GM18858 (cell line): ENCODE measurements around the gene BTBD2.

ENCODE experiments used
- ATAC-seq: cut with Tn5 transposase; IDR thresholded peaks from one replicate; pipeline ENCODE4 v1.9.1; 2021; ENCODE audit not compliant: unreplicated experiment

Gene BTBD2

GRCh38 chr19:1987197-1988187 is 28.0 kb downstream of the BTBD2 start:
- no peak for ATAC-seq

GRCh38 chr19:1986357-1987162 is 29.0 kb downstream of the BTBD2 start:
- no peak for ATAC-seq

GRCh38 chr19:1985588-1986356 is 29.7 kb downstream of the BTBD2 start:
- ATAC-seq: no peak

DNA sequence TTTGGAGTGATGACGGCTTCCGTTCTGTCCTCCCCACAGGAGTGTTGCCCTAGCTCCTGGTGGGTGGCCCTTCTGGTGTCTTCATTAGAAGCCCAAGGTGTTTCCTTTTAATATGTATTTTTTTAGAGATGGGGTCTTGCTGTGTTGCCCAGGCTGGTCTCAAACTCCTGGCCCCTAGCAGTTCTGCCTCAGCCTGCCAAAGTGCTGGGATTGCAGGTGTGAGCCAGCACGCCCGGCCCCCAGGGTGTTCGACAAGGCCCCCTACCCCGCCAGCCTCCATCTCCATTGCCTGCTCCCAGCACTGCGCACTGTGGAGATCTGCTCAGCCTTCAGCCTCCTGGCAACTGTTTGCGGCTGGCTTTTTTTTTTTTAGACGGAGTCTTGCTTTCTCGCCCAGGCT is 31.2 kb downstream of the BTBD2 start:
- ATAC-seq: no peak

DNA sequence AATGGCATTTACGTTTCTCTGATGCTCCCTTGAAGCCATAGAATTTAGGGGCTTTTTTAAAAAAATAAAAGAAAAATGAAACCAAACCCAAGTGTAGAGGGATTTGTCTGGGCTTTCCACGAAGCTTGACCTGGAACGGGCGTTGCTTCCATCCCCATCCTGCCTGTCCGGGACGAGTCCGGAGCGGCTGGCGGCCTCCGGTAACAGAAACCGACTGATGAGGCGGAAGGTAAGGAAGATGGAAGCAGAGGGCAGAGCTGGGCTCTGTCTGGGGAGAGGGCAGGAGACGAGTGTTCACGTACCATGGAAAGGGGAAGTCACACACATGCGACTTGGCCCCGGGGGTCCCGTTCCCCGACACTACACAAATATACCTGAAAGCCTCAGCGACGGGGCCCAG is 34.3 kb downstream of the BTBD2 start:
- no peak for ATAC-seq

- ATAC-seq: no peak
Measured at GRCh38 chr19:1980809-1981181, 34.7 kb downstream of the BTBD2 start.

GRCh38 chr19:1980091-1980808 is 35.3 kb downstream of the BTBD2 start:
- no peak for ATAC-seq

GRCh38 chr19:1979642-1980041 is 35.9 kb downstream of the BTBD2 start:
- no peak for ATAC-seq

DNA sequence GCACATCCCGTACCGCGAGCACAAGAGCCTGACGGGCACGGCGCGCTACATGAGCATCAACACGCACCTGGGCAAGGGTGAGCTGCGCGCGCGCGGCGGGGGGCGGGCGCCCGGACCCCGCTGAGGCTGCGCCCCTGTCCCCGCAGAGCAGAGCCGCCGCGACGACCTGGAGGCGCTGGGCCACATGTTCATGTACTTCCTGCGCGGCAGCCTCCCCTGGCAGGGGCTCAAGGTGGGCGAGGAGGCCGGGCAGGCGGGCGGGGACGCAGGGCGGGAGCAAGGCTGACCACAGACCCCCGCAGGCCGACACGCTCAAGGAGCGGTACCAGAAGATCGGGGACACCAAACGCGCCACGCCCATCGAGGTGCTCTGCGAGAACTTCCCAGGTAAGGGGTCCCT is 36.5 kb downstream of the BTBD2 start:
- ATAC-seq: no peak

- no peak for ATAC-seq
Measured at GRCh38 chr19:1978346-1978894, 37.1 kb downstream of the BTBD2 start.

DNA sequence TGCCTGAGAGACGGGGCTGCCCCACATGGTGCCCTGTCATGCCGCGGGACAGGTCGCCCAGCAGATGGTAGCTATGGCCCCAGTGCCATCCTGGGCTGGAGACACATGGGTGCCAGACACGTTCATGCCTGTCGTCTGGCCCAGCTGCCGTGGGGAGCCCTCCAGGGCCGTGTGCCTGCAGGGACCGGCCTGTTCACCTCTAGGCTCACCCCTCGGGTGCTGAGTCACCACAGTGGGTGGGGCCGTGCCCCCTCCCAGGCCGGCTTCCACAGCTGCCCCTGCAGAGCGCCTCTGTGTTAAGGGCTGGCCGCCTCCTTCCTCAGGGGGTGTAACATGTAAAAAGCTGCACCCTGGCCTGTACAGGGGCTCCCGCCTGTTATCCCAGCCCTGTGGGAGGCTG is 38.4 kb downstream of the BTBD2 start:
- no peak for ATAC-seq

DNA sequence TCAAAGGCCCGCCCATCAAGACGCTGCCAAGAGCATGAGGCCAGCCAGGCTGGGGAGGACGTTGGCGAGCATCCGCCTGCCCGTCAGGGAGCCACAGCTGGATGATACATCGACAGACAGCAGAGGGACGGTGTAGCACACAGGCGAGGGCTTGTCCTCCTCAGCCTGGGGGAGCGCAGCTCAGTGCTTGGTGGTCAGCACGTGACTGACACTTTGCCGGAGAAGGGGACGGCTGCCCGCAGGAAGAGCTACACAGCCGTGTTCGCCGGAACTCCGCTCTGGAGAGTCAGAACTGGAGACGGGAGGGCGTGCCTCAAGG is 40.4 kb downstream of the BTBD2 start:
- ATAC-seq: no peak

GRCh38 chr19:1974381-1975161 is 40.9 kb downstream of the BTBD2 start:
- ATAC-seq: no peak

DNA sequence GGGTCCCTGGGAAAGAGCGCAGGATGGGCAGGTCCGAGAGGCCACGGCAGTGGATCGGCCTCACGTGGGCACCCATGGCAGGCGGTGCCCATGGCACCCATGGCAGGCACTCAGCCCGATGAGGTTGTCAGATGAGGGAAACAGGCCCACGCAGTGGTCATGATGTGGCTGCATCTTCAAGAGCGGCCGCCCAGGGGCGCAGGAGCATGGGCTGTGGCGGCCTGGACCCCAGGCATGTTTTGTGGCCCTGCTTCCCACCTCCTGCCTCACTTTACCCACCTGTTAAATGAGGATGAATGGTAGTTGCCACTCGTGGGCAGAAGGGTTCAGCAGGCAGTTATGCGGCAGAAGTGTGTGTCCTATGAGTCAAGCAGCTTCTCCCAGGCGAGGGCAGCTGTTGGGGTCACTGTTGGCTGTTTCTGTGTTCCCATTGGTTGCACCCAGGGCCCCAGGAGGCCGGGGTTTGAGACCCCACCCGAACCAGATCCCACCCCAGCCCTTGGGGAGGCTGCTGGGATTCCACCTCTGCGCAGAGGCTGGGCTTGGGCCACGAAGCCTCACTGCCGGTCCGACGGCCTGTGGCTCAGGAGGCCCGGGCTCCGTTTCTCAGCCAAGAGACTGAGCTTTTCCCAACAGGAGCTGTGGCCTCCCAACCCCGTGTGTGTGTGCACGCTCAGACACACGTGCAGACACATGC is 44.6 kb downstream of the BTBD2 start:
- no peak for ATAC-seq

- ATAC-seq: no peak
Measured at GRCh38 chr19:1970003-1970805, 45.3 kb downstream of the BTBD2 start.

DNA sequence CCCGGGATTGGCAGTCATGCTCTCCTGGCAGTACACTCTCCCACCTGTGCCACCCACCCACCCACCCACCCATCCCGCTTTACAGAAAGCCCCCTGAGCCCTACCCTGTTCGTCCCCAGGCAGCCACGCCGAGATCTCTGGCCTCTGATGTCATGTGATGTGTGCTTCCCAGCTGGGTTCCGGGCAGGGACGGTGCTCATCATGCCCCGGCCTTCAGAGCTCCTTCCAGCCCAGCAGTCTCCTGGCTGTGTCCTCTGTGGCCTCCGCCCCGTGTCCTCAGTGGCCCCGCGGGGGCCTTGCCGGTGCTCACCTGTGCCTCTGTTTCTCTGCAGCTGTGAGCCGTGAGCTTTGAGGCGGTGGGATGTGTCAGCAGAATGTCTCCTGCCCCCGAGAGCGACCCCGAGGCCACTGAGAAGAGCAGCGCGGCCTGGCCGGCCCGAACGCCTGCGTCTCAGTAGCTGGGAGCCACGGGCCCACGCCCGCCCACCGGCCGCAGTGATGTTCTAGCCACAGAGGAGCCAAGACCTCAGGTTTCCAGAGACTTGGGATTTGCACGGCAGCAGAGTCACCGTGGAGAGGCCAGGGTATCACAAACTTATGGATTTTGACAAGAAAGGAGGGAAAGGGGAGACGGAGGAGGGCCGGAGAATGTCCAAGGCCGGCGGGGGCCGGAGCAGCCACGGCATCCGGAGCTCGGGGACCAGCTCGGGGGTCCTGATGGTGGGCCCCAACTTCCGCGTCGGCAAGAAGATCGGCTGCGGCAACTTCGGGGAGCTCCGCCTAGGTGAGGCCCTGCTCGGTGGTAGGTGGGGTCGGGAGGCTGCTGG is 46.1 kb downstream of the BTBD2 start:
- ATAC-seq: no peak
